Measurements from ENCODE around the gene PYDC1. TPM values are rescaled to one million over a fixed set of nuclear protein-coding genes. Genes with fewer than 3 reads are reported as not detected.
"Not testable (repeated sequence)": the region's sequence is repeated elsewhere in the genome, so short reads cannot be mapped to it uniquely, and the experiment has no call there.

PYDC1 gene
- polyA plus RNA-seq, 1 donor: not detected

- DNase-seq: no peak
Observed at GRCh38 chr16:31179219-31179746, 37.7 kb downstream of the PYDC1 start.

- no peak for DNase-seq
Observed at GRCh38 chr16:31177136-31177535, 39.8 kb downstream of the PYDC1 start.

GRCh38 chr16:31170048-31170447 lies 46.9 kb downstream of the PYDC1 start:
- DNase-seq: not testable (repeated sequence)

GRCh38 chr16:31168848-31169247 lies 48.1 kb downstream of the PYDC1 start:
- no peak for DNase-seq

GRCh38 chr16:31167315-31167714 lies 49.6 kb downstream of the PYDC1 start:
- DNase-seq: no peak

Other genes with a start within 250 kb of the PYDC1 start
- gene HSD3B7, start 231.9 kb downstream of the PYDC1 start, polyA plus RNA-seq (ENCODE audit: insufficient read length): 6.7 TPM
- 2.5 TPM for gene STX1B, start 206.5 kb downstream of the PYDC1 start, polyA plus RNA-seq (ENCODE audit: insufficient read length)
- 38.6 TPM for gene STX4, start 183.6 kb downstream of the PYDC1 start, polyA plus RNA-seq (ENCODE audit: insufficient read length)
- 5.1 TPM for gene ZNF668, start 142.9 kb downstream of the PYDC1 start, polyA plus RNA-seq (ENCODE audit: insufficient read length)
- 10.3 TPM for gene ZNF646, start 142.7 kb downstream of the PYDC1 start, polyA plus RNA-seq (ENCODE audit: insufficient read length)
- 1.3 TPM for gene PRSS53, start 128.2 kb downstream of the PYDC1 start, polyA plus RNA-seq (ENCODE audit: insufficient read length)
- 58.1 TPM for gene VKORC1, start 122.3 kb downstream of the PYDC1 start, polyA plus RNA-seq (ENCODE audit: insufficient read length)
- 33.6 TPM for gene BCKDK, start 108.7 kb downstream of the PYDC1 start, polyA plus RNA-seq (ENCODE audit: insufficient read length)
- 73.8 TPM for gene KAT8, start 99.5 kb downstream of the PYDC1 start, polyA plus RNA-seq (ENCODE audit: insufficient read length)
- gene PRSS8, start 81.4 kb downstream of the PYDC1 start, polyA plus RNA-seq (ENCODE audit: insufficient read length): 54.4 TPM
- gene PRSS36, start 67.1 kb downstream of the PYDC1 start, polyA plus RNA-seq (ENCODE audit: insufficient read length): 0.67 TPM
- gene FUS, start 37.0 kb downstream of the PYDC1 start, polyA plus RNA-seq (ENCODE audit: insufficient read length): 928 TPM
- 7.3 TPM for gene PYCARD, start 14.4 kb downstream of the PYDC1 start, polyA plus RNA-seq (ENCODE audit: insufficient read length)
- gene TRIM72, start 3.0 kb downstream of the PYDC1 start, polyA plus RNA-seq (ENCODE audit: insufficient read length): 0.17 TPM
- 1.5 TPM for gene ITGAM, start 42.8 kb upstream of the PYDC1 start, polyA plus RNA-seq (ENCODE audit: insufficient read length)
- gene ITGAX, start 138.0 kb upstream of the PYDC1 start, polyA plus RNA-seq (ENCODE audit: insufficient read length): 0.53 TPM
- 0.52 TPM for gene ITGAD, start 176.2 kb upstream of the PYDC1 start, polyA plus RNA-seq (ENCODE audit: insufficient read length)
- gene COX6A2, start 211.2 kb upstream of the PYDC1 start, polyA plus RNA-seq (ENCODE audit: insufficient read length): 0.85 TPM
- 2.4 TPM for gene ZNF843, start 225.7 kb upstream of the PYDC1 start, polyA plus RNA-seq (ENCODE audit: insufficient read length)
- gene ARMC5, start 242.4 kb upstream of the PYDC1 start, polyA plus RNA-seq (ENCODE audit: insufficient read length): 10.5 TPM